ENCODE results near the gene BAIAP3.

The BAIAP3 gene

DNA sequence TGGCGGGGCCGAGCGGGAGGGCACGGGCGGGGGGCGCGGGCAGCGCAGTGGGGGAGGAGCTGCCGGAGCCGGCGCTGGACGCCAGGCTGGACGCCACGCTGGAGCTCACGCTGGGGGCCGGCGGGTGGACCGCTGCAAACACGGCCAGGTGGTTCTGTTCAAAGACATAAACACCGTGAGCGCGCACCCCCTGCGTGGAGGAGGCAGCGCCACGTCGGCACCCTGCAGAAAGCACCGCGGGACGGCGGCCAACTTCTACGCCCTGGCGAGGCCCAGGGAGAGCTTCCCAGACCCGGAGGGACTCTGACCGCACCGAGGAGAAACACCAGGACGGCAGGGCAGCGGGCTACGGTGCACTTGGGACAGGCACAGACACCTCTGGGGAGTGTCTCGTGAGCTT, 51.8 kb downstream of the BAIAP3 start:
- H3K27me3 Mint-ChIP-seq = no peaks in the 10 kb centered on the region
- H3K9me3 Mint-ChIP-seq (ENCODE audit: low read depth) = no peaks in the 10 kb centered on the region
- H3K27ac Mint-ChIP-seq = no peak overlapping the region
- H3K36me3 Mint-ChIP-seq = no peaks in the 10 kb centered on the region
- no peak overlapping the region for H3K4me3 Mint-ChIP-seq
- no peaks in the 10 kb centered on the region for H3K4me1 Mint-ChIP-seq (ENCODE audit: low read depth)

DNA sequence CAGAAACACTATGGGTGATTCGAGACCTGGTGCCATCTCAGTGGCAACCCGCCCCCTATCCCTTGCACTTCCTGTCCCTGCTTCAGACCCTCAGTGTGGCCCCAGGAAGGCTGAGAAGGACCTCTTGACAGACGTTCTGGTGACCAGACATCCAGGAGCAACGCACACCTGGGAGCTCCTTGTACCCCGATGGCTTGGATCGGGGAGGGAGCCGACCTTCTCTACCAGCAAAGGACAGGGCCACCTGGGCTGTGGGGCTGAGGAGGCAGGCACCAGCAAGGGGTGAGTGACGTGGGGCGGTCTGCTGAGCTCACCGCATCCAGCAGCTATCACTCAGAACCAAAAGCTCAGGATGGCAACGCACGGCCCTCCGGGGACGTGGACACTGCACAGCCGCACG, 53.9 kb downstream of the BAIAP3 start:
- Mint-ChIP-seq H3K36me3 (no peaks in the 10 kb centered on the region), H3K4me3 (no peak overlapping the region), H3K27ac (no peak overlapping the region), H3K4me1 (ENCODE audit: low read depth) (no peaks in the 10 kb centered on the region), H3K27me3 (no peaks in the 10 kb centered on the region), H3K9me3 (ENCODE audit: low read depth) (no peaks in the 10 kb centered on the region)

DNA sequence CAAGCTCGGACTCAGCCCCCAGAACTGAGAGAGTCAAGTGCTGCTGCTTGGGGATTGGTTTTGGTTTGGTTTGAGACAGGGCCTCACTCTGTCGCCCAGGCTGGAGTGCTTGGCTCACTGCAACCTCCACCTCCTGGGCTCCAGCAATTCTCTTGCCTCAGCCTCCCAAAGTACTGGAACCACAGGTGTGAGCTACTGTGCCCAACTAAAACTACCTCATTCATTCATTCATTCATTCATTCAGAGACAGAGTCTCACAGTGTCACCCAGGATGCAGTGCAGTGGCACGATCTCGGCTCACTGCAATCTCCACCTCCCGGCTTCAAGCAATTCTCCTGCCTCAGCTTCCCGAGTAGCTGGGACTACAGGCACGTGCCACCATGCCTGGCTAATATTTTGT, 56.3 kb downstream of the BAIAP3 start:
- no peaks in the 10 kb centered on the region for H3K9me3 Mint-ChIP-seq (ENCODE audit: low read depth)
- H3K4me1 Mint-ChIP-seq (ENCODE audit: low read depth) = no peaks in the 10 kb centered on the region
- no peak overlapping the region for H3K27ac Mint-ChIP-seq
- H3K4me3 Mint-ChIP-seq = no peak overlapping the region
- H3K36me3 Mint-ChIP-seq = no peaks in the 10 kb centered on the region
- H3K27me3 Mint-ChIP-seq = no peaks in the 10 kb centered on the region

DNA sequence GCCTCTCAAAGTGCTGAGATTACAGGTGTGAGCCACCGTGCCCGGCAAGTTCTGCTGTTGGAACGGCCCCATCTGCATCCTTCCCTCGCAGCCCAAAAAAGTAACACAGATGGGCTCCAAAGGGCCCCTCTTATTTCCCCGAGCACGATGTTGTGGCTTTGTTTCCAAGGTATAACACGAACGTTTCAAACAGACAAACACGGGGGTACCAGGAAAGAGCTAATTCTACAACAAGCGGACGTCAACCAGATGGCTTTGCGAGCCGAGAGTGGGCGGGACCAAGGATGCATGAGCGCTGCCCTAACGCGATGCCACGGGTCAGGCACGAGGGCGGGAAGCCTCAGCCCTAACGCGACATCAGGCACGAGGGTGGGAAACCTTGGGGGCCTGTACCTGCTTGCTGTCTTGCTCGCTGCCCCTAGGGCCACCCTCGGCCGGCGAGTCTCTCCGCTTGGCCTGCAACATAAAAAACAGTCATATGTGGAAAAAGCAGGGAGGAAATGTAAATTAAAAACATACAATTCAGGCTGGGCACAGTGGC, 56.9 kb downstream of the BAIAP3 start:
- H3K27ac Mint-ChIP-seq = no peak overlapping the region

DNA sequence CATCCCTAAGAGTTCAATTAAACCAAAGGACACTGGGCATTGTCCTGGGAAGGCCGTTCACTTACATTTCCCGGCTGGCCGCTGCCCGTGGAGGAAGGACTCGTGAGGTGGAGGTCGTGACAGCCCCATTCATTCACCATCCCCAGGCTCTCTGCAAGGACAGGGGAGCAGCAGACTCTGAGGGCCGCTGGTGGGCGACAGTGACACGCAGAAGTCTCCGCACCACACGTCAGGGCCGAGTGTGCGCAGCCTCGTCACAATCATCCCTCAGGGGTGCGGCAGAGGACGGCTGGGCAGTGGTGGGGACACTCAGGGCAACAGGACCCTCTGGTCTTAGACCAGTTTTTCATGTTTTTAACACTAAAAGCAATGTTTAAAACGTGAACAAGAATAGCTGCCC, 59.4 kb downstream of the BAIAP3 start:
- Mint-ChIP-seq H3K36me3 (no peaks in the 10 kb centered on the region), H3K4me1 (ENCODE audit: low read depth) (no peaks in the 10 kb centered on the region), H3K9me3 (ENCODE audit: low read depth) (no peaks in the 10 kb centered on the region), H3K27me3 (no peaks in the 10 kb centered on the region), H3K4me3 (no peak overlapping the region), H3K27ac (no peak overlapping the region)

More for the DNA sequence above, 56.9 kb downstream of the BAIAP3 start:
- Mint-ChIP-seq H3K4me3 (no peak overlapping the region), H3K36me3 (no peaks in the 10 kb centered on the region), H3K9me3 (ENCODE audit: low read depth) (no peaks in the 10 kb centered on the region), H3K27me3 (no peaks in the 10 kb centered on the region), H3K4me1 (ENCODE audit: low read depth) (no peaks in the 10 kb centered on the region)

DNA sequence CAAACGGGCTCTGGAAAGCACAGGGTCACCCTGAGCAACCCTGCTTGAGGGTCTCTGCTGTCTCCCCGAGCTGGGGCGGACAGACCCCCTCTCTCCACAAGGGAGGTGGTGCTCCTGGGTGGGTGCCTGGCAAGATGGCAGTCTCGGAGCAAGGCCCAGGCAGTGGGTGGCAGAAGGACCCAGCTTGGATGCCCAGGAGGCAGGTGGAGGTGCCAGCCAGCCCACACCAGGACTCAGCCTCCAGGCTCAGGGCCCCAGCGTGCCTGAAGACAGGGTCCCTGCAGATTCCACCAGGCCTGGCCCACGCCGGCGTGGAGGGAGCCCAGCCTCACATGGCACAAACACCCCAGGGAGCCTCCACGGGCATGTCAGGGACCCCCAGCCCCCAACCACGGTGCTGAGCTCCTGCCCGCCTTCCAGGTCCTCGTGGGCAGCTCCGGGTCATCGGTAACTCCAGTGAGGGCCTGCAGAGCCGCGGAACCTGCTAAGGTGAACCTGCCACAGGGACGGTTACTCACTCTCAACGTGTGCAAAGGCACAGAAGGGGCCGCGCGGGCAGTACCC, 60.2 kb downstream of the BAIAP3 start:
- H3K9me3 Mint-ChIP-seq (ENCODE audit: low read depth) = no peaks in the 10 kb centered on the region
- H3K4me3 Mint-ChIP-seq = no peak overlapping the region
- no peaks in the 10 kb centered on the region for H3K4me1 Mint-ChIP-seq (ENCODE audit: low read depth)
- H3K27me3 Mint-ChIP-seq = no peaks in the 10 kb centered on the region
- H3K27ac Mint-ChIP-seq = no peak overlapping the region
- no peaks in the 10 kb centered on the region for H3K36me3 Mint-ChIP-seq

DNA sequence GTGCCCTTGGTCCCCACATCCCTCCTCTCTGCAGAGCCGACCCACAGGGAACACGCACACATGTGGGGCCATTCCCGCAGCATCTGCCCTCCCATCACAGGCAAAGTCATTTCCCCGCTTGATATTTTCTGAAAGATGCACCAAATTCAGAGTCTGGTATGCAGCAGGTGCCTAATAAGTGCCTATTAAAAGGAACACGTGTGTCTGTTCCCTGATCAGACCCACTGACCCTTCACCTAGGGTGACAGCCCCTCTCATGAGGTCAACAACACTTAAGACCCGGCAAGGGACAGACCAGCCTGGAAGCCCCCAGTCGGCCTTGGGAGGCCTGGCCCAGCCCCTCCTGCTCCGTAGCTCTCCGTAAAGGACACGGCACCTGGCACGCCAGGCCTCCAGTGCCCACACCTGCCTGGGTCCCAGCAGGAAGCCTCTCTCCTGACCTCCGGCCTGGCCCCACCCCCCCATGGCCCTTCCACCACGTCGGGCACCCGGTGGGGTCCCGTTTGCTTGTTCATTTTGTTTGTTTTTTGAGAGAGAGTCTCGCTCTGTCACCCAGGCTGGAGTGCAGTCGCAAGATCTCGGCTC, 61.0 kb downstream of the BAIAP3 start:
- Mint-ChIP-seq H3K4me1 (ENCODE audit: low read depth) (no peaks in the 10 kb centered on the region), H3K27me3 (no peaks in the 10 kb centered on the region), H3K9me3 (ENCODE audit: low read depth) (no peaks in the 10 kb centered on the region), H3K27ac (no peak overlapping the region), H3K4me3 (no peak overlapping the region), H3K36me3 (no peaks in the 10 kb centered on the region)

DNA sequence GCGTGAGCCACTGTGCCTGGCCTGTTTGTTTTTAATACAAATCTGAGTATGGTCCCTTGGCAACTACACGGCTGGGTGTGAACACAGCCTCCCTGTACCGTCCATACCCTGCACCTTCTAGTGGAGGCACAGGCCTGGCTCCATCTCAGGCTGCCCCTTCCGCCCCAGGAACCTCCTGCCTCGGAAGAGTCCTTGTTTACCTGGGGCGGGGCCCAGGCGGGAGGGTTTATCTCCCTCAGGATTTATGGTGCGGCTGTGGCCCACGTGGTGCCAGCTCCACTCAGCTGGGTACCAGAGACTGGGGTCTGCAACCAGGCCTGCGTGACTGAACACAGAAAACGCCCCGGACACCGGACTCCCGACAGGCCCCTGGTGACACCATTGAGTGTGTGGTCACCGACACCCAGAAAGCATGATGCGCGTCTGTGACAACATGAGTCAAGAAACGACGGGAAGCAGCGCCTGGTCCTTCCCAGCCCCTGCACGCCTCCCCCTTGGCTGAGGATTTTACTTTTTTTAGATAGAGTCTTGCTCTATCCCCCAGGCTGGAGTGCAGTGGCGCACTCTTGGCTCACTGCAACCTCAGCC, 62.1 kb downstream of the BAIAP3 start:
- Mint-ChIP-seq H3K4me3 (no peak overlapping the region), H3K36me3 (no peaks in the 10 kb centered on the region), H3K27me3 (no peaks in the 10 kb centered on the region), H3K9me3 (ENCODE audit: low read depth) (no peaks in the 10 kb centered on the region), H3K4me1 (ENCODE audit: low read depth) (no peaks in the 10 kb centered on the region), H3K27ac (no peak overlapping the region)

DNA sequence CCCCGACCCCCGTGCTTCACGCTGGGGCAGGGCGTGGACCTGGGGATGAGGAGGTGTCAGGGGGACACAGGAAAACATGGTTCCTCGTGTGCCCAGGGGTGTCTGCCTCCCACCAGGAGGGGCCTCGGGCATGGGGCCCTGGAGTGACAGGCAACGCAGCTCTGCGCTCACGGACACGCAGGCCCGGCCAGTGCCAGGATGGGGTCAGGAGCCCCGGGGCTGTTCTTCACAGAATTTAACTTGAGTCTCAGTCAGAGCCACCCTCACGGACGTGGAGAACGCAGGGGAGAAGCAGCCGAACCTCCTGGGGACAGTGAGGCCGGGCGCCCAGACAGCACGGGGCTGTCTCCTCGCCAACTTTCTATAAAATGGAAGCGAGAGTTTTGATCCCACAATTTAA, 64.3 kb downstream of the BAIAP3 start:
- Mint-ChIP-seq H3K27ac (no peak overlapping the region), H3K4me1 (ENCODE audit: low read depth) (no peaks in the 10 kb centered on the region), H3K9me3 (ENCODE audit: low read depth) (no peaks in the 10 kb centered on the region), H3K36me3 (no peaks in the 10 kb centered on the region), H3K4me3 (no peak overlapping the region), H3K27me3 (no peaks in the 10 kb centered on the region)

DNA sequence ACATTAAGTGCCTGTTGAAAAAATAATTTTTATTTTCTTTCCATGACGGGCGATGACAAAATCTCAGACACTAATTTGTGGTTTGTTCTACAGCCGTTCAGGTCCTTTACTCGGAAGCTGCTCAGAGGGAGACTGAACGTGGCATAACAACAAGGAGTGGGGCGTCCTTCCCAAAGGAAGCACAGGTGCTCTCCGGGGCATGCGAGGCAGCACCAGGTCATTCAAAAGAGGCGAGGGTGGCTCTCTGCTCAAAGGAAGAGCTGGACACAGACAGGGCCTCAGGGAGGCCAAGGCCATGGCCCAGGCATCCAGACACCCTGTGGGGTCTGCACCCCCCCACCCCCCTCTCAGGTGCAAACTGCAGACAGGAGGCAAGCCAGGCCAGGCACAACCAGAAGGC, 64.9 kb downstream of the BAIAP3 start:
- H3K9me3 Mint-ChIP-seq (ENCODE audit: low read depth) = no peaks in the 10 kb centered on the region
- no peaks in the 10 kb centered on the region for H3K36me3 Mint-ChIP-seq
- no peak overlapping the region for H3K4me3 Mint-ChIP-seq
- H3K27ac Mint-ChIP-seq = no peak overlapping the region
- H3K27me3 Mint-ChIP-seq = no peaks in the 10 kb centered on the region
- no peaks in the 10 kb centered on the region for H3K4me1 Mint-ChIP-seq (ENCODE audit: low read depth)
